C4-2B (cell line): ENCODE results near the gene TMEM221.

ENCODE experiments used
- H3K27ac ChIP-seq: fragments of 450-650 bp; 2 replicates; pipeline ENCODE4 v1.5.1; 2017
- CTCF ChIP-seq: fragments of 450-650 bp; conservative IDR thresholded peaks from 2 replicates; pipeline ENCODE4 v1.5.1; 2017; ENCODE audit warnings: mild to moderate bottlenecking
- ZFX ChIP-seq: fragments of 450-650 bp; IDR thresholded peaks from 2 replicates; pipeline ENCODE4 v1.6.1; 2017

The TMEM221 gene

DNA sequence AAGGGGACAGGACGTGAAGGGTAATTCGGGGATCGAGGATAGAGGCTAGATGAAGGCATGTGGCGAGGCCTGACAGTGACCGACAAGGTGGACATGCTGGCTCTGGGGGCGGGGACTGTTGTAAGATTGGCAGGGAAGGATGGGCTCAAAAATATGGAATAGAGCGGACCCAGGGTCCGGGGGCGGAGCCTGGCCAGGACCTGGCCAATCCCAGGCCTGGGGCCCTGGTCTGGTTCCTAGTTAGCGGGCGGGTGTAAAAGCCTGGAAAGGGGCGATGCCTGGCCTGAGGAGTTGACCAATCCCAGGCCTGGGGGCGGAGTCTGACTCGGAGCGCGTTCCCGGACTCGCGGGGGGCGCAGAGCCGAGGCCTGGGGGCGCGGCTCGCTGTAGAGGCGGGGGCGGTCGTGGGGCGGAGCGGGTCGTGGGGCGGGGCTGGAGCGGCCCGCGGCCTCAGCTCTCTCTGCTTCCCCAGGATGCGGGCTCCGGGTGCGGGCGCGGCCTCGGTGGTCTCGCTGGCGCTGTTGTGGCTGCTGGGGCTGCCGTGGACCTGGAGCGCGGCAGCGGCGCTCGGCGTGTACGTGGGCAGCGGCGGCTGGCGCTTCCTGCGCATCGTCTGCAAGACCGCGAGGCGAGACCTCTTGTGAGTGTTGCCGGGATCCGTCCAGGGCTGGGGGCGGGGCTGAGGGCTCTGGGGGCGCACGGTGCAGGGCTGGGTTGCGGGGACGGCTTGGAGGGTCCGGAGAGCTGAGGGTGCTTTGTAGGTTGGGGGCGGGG lies 21.8 kb upstream of the TMEM221 start, which contains the start of gene SLC27A1:
SLC27A1 (plus strand) TSS at position 457 of the 774 bp plus-strand sequence; CDS start at position 474, 17 bp downstream.
- TF ChIP-seq ZFX = no peak
- no peak for TF ChIP-seq CTCF

DNA sequence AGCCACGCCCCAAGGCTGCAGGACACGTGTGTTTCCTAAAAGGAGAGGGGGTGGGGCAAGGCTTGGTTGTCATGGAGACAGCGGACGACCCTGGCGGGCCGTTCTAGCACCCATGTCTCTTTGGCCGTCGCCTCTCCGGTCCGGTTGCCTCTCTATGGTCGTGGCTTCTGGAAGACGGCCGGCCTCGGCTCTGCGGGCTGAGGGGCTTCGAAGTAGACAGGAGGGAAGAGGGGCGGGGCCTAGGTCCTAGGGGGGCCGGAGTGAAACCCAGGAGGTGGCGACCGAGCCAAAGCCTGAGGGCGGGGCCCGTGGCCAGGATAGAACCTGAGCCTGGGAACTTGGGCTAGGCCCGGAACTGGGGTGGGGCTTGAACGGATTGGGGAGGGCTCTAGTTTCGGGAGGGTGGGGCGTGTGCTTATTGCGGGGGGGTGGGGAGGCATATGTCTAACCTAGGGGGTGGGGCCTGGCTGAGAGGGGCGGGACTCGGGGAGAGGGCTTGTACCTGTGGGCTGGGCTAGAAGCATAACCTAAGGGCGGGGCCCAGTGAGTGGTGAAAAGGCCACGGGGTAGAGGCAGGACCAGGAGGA lies 21.1 kb upstream of the TMEM221 start:
- TF ChIP-seq CTCF (no peak), ZFX (no peak)
- H3K27ac ChIP-seq = peak overlapping the region; percentile 55

More for the DNA sequence above, 21.8 kb upstream of the TMEM221 start, which contains the start of gene SLC27A1:
- peak within 1 kb of the TSS; percentile 55 for H3K27ac ChIP-seq

GRCh38 chr19:17469092-17469480 lies 20.6 kb upstream of the TMEM221 start:
- H3K27ac ChIP-seq = peak overlapping the region; percentile 55
- no peak for TF ChIP-seq CTCF
- TF ChIP-seq ZFX = no peak

DNA sequence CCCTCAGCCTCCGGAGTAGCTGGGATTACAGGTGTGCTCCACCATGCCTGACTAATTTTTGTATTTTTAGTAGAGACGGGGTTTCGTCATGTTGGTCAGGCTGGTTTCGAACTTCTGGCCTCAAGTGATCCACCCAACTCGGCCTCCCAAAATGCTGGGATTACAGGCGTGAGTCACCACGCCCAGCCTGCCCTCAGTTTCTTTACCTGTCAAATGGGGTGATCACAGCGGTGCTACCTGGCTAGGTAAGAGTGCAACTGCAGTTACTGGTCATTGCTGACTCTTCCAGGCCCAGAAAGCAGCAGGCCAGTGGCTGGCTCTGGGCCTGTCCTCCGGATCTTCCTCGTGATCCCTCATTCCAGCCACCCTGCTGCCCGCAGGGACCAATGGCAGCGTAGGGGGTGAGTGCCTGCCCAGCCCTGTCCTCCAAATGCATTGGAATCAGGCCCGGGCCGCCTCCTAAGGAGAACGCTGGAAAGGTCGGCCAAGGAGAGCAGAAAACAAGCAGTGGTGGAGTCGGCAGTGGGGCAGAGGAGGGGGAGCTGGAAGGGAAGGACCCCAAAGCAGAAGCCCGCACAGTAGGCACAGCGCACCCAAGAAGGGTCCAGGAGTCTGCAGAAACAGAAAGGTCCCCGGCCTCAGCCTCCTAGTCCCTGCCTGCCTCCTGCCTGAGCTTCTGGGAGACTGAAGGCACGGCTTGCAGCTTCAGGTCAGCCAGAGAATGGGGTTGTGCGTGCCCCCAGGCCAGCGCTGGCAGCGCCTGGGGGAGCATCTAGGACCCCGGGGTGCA lies 20.0 kb upstream of the TMEM221 start:
- TF ChIP-seq CTCF (no peak), ZFX (no peak)
- peak overlapping the region; percentile 55 for H3K27ac ChIP-seq

GRCh38 chr19:17467471-17468301 lies 19.2 kb upstream of the TMEM221 start:
- H3K27ac ChIP-seq = 0 out of 2 replicates have a peak overlapping the region, but pooled peaks have one; percentile 55
- no peak for TF ChIP-seq CTCF
- no peak for TF ChIP-seq ZFX

GRCh38 chr19:17466487-17466850 lies 18.0 kb upstream of the TMEM221 start:
- no peak for TF ChIP-seq ZFX
- no peak; the same call in 1 of the 2 replicates for TF ChIP-seq CTCF
- H3K27ac ChIP-seq = no peak overlapping the region
